ENCODE measurements around the gene MYOG.

MYOG gene

DNA sequence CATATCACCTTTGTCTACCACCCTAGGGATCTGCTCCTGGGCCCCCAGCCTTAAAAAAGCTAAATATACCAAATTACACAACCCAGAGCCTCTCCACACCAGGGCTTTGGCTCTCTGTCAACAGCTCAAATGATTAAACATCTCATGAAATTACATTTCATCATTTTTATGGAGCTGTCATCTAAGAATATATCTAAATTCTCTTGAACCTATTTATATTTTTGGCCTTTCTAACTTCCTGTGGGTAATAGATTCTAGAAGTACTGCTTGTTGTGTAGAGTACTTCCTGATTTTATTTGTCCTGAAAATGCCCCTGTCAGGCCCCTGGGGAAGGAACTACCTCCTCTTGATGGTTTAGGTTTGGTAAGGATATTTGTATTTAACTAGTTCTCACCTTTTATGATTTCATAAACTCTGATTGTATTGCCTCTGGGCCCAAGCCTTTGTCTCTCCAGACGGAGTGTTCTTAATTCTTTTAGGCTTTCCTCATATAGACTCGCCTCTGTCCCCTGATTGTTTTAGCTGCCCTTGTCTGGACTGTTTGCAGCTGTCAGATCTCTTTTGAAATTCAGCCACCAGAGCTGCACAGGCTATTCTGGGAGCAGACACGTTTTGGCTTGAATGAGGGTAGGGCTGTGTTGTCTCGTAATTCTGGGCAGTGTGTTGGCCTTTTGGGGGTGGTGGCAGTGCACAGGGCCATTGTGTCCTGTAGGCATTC is 16.6 kb downstream of the MYOG start:
- DNase-seq, result no peak

DNA sequence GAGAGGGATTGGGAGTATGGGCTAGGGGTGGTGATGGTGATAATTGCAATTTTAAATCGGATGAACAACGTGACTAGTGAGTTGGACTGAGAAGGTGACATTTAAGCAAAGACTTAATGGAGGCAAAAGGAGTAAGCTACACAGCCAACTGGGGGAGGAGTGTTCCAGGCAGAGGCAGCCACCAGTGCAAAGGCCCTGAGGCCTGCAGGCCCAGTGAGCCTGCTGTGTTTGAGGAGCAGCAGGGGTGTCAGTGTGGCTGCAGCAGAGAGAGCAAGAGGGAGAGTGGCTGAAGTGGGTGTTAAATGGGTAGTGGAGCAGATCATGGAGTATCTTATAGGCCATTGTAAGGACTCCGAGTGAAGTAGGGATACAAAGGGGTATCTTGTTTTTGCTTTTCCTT is 18.8 kb downstream of the MYOG start:
- no peak for DNase-seq

DNA sequence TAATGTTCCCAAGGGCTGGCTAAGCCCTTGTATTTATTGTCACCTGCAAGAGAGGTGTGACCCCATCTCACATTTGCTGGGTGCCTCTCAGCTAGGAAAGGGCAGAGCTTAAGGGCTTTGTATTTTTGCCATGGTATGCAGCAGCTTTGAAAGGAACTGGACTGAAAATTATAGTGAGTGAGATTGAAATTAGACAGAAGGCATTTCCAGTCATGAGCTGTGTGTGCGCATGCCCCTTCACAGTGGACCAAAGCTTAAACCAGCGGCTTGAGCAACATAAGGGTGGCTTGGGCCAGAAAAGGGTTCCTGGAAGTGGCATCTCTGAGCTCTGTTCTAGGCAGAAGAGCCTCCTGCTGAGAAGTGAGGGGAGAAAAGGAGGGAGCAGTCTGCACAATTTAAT is 19.8 kb downstream of the MYOG start:
- DNase-seq, result no peak

DNA sequence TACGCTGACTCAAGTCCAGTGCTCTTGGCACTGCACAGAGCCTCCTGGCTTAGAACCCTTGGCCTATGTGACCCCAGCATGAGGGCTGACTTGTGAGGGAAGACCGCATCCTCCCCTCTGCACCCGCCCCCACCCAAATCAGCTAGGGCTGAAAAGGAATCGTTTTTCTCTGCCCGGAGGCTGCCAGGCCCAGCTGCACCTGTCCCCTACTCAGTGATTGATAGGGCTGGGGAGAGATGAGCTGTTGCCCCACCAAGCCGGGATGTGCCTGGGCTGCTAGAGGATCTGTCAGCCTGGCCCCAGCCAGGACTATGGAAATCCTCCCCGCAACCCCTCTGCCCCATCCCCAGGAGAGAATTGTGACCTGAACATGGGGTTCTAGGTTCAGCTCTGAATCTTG is 20.6 kb downstream of the MYOG start:
- DNase-seq, result no peak

DNA sequence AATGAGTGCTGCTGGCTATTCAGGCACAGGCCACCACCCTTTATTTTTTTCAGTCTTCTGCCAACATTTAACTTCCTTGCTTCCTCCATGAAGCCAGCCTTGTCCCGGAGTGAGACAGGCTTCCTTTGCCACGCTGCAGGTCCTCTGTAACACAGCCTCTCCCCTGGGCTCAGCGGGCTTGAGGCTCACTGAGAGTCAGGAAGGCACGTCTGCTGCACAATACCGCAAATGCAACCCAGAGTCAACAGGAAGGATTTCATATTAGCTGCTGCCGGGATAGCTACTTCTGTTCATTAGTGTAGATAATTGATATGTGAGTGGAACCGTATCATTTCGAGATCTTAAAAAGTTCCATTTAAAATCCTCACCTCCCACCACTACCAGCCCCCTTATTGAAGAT is 22.5 kb downstream of the MYOG start:
- no peak for DNase-seq

DNA sequence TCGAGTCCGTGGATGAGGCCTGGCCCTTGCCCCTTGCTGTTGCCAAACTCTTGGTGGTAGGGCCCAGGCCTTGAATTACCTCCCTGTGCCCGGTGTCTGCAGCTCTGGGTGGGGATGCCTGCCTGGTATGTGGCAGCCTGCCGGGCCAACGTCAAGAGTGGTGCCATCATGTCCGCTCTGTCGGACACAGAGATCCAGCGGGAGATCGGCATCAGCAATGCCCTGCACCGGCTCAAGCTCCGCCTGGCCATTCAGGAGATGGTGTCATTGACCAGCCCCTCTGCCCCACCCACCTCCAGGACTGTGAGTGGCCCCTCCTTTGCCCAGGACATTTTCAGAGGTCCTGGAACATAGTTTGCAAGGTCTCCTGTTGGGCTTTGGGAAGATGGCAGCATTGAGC is 25.7 kb downstream of the MYOG start:
- no peak for DNase-seq

DNA sequence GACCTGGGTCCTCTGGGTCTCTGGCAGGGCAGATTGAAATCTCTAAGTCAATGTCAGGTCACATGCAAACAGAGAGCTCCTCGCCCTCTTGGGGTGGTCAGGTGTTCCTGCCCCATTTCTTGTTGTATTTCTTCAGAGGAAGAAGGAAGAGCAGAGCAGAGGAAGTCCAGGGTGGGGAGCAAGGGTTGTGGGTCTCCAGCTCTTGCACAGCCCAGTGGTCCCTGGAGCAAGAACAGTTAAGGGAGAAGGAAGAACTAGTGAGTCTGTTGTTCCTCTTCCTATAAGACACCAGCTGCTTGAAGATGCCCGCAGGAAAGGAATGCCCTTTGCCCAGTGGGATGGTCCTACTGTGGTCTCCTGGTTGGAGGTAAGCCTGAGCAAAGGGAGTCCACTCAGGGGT is 26.3 kb downstream of the MYOG start:
- no peak for DNase-seq

DNA sequence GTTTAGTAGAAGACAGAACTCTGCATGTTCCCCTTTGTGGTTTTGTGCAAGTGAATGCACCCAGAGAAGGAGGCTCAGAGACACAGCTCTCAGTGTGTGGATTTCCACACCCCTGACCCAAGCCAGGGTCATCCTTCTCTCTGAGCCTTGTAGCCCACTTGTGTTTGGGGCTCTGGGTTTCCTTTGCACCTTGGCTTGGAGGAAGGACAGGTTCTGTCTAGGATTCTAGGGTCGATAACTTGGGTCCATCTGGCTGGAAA is 27.2 kb downstream of the MYOG start:
- DNase-seq, result no peak

DNA sequence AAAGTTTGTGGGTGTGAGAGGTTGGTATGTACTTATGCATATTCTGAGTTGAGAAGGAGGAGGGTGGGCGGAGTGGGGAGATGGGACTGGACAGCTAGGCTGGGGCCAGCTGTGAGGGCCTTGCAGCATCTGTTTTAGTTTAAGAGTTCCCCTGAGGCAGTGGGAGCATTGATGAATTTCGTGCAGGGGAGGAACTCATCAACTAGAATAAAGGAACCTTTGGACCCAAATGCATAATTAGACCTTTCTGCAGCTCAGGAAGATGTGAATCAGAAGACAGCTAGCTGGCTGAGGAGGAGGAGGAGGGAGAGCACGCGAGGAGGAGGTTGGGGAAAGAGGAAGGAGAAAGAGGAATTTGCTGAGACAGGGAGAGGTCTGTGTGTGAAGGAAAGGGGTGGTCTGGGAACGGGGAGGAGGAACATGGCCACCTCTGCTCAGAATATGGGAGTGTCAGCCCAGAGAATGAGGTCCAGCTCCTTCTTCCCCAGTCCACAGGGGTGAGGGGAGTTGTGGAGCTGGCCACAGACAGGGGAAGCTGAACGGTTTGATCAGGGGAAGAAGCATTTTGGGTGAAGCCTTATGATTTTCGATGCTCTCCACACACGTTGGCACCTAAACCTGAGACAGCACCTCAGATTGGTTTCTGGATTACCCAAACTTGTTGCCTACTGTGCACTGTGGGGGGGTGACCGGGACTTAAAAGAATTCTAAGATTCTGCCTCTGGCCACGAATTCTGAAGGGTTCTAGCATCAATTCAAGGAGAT is 27.7 kb downstream of the MYOG start:
- no peak for DNase-seq

DNA sequence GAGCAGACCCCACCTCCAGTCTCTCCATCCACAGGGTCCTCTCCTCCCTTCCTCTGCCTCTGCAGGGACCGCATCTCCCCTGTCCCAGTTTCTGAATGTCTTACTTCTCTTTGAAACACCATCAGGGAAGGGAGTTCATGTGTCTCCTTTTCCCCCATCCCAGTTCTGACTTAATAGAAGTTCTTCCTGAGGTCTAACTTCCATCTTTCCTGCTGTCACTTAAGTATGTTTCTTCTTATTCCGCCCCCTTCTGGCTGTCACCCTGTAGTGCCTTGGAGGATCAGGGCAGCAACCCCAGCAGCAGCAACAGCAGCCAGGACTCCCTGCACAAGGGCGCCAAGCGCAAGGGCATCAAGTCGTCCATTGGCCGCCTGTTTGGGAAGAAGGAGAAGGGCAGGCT is 29.3 kb downstream of the MYOG start:
- DNase-seq, result no peak

DNA sequence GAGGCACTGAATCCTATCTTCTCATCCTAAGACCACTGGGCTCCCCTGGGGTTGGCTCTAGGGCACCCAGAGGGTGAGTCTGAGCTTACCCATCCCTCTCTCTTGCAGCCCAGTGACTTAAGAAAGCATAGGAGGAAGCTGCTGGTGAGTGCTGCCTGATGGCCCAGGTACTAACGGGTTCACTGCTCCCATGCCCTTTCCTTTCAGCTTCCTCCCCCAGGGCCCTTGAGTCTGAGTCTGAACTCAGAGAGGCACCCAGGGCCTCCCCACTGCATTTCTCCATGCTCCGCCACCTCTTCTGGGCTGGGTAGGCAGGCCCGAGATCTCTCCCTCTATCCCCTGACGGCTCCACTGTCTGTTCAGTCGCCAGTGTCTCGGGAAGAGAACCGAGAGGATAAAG is 29.8 kb downstream of the MYOG start:
- DNase-seq, result no peak

DNA sequence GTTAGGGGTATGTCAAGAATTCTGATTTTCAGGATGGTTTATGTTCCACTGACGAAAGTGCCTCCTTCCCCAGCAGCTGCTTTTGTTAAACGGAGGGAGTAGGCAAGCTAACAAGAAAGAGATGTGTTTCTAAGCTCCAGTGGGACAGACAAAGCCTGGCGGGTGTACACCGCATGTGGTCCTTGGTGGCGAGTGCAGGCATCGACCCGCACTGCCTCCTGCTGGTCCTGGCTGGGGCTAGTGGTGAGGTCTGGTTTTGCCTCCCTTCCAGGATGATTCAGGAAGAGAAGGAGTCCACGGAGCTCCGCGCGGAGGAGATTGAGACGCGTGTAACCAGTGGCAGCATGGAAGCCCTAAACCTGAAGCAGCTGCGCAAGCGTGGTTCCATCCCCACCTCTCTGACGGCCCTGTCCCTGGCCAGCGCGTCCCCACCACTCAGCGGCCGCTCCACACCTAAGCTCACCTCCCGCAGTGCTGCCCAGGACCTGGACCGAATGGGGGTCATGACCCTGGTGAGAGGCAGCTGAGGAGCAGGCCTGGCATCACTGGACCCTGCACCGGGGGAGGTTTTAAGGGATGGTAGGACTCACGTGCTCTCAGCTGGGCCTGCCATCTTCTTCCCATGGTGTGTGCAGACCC is 30.5 kb downstream of the MYOG start:
- DNase-seq, result no peak

DNA sequence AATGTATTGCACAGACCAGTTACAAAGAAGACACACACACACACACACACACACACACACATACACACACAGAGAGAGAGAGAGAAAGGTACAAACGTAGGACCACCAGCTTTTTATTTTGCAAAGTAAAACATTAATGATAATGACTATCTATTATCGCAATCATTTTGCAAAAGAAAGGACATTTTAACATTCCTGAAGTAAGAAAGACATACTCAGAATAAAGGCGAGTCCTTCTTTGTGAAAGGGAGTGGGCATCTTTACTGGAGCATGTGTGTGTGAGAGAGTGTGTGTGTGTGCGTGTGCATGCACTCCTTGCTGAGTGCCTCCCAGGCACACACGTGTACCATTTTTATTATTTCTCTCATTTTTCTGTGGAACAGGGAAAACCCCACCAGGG is 31.2 kb downstream of the MYOG start:
- DNase-seq, result no peak

DNA sequence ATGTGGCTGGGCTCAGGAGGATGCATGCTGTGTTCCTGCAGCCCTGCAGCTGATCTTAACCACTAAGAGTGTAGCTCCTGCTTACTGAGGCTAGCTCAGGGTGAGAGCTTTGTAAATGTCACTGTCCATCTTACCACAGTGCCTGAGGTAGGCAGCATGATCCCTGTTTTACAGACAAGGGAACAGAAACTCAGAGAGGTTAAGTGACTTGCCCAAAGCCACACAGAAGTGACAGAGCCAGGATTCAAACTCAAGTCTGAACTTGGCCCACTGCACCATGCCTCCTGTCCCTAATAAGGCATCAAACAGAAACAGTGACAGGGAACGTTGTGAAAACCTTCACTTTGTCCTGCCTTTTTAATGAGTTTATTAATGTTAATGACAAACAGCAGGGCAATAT is 31.6 kb downstream of the MYOG start:
- no peak for DNase-seq

DNA sequence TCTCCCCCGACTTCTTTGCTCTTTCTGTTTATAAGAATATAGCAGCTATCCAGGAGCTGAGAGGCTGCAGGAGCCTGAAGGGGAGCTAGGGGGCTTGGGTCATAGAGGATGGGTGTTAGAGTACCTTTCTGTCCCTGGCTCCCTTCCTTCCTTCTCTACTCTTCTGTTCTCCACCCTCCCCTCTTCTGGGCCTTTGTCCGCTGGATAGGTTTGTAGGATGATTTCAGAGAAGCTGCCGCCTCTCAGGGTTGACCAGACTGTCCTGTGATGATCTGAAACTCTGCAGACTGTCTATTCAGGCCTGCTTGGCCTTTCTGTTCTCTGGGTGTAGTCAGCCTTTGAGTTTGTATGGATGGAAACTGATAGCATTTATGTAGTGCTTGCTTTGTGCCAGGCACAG is 33.2 kb downstream of the MYOG start:
- DNase-seq, result no peak

DNA sequence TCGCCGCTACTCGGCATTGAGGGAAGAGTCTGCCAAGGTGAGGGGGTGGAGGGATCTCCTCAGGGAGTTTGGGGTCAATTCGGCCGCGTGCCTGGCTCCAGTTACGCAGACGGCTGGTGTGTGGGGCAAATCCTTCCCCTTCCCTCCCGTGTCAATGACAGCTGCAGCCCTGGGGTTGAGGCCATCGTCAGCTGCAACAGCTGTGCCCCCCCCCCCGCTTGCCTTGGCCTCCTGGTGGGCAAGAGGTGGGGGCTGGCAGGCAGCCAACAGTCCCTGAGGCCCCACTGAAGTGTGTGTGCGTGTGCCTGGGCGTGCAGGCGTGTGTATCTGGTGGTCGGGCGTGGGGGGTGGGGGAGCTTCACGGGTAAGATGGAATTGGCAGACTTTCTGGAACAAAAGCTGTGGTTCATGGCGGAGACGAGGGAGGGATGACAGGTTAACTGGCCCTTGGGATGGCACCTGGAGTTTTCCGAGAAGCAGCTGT is 33.9 kb downstream of the MYOG start:
- DNase-seq, result no peak

DNA sequence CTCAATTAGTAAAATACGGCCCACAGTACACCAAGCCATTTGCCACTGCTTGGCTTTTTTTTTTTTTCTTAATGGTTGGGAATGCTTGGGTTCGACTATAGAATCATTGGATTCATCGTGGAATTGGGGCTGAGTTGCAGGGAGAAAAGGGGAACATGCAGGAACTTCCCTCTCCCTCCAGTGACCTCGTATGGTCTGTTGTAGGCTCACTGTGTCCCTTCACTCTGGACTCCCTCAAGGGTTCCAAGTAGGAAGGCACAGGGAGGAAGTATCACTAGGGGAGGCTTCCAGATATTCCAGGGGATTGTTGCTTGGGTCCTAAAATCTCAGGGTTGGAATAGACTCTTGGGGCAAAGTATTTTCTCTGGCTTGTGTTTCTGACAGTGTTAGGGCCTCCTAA is 35.0 kb downstream of the MYOG start:
- DNase-seq, result no peak

DNA sequence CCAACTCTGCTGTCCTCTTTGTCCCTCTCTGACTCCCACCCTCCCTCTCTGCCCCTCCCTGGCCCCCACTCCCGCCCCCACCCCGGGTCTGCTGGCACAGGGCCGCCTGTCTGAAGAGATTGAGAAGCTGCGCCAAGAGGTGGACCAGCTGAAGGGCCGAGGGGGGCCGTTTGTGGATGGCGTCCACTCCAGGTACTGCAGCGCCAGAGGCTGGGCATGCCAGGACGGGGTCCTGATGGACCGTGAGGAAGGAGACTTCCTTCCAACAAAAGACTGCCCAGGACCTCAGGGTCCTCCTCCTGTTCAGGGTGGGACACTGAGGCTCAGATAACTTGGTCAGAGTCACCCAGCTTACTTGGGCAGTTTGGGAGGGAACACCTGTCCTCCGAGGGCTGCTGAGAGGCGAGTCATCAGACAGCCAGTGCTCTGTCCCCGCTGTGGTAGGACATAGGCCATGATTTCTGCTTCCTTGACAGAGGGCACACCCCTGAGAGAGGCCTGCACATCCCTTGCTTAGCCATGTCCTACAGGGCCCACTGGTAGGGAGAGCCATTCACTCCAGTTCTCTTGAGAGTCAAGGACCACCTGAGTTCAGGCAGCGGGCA is 36.1 kb downstream of the MYOG start:
- DNase-seq, result no peak

DNA sequence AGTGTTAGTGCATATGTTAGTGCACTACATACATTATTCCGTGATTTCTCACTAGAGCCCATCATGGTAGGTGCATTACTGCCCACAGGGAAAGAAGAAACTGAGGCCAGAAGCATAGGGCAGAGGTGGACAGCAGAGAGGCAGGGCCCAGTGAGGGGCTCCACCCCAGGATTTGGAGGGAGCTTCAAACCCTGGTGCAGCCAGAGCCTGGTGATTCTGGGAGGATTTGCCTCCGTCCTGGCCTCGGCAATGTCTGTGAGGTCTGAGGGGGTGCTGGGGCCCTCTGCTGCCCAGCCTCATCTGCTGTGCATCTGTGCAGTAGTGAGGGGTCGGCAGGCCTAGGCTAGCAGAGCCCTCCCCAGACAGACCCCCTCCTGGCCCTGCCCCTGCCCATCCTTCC is 36.7 kb downstream of the MYOG start:
- DNase-seq, result no peak

DNA sequence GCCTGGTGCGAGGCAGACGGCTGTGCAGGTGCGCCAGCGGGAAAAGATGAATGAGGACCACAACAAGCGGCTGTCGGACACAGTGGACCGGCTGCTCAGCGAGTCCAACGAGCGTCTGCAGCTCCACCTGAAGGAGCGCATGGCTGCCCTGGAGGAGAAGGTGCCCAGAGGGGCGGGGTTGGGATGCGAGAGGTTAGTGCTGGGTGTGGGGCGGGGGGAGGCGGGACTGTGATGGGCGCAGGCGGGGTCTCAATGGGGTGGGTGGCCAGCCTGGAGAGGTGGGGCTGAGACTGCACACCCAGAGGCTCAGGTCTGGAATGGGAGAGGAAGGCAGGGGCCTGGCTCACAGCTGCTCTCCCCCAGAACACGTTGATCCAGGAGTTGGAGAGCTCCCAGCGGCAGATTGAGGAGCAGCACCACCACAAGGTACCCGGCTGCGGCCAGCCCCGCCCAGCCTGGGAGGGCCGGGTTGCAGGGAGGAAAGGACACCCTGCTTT is 37.2 kb downstream of the MYOG start:
- DNase-seq, result no peak

DNA sequence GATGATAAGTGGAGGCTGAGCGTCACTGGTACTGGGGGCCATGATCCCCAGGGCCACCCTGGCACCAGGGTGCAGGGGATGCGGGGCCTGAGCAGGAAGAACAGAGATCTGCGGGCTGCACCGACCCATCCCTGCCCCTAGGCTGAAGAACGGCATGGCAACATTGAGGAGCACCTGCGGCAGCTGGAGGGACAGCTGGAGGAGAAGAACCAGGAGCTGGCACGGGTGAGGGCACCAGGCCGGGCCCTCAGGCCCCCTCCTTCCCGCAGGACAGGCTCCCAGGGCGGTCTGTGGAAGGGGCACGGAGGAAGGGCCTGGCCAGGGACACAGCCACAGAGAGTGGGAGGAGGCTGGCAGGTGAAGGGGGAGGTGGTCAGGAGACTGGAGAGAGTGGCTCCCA is 37.7 kb downstream of the MYOG start:
- no peak for DNase-seq

DNA sequence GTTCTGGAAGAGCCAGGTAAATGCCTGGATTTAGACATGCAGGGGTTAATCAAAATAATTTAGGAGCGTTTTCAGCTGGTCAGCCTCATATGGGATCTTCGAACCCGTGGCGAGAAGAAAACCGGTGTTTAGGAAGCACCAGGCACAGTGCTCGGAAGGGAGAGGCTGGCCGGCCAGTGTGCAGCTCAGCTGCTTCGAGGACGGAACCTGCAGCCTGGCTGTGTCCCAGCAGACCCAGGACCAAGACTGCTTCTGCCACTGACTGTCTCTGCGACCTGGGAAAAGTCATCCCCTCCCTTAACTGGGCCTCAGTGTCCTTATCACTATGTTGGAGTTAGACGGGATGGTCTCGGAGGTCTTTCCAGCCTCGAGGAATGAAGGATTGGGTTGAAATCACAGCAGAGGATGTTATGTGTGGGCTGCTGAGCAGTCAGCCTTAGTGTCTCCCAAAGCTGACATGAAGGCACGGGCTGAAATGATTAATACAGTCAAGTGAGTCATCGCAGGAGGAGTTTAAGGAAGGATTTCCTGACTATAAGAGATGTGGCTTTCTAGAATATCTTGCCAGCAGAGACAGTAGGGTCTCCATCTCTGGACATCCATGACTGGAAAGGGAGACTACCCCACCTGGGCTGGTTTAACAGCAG is 38.7 kb downstream of the MYOG start:
- no peak for DNase-seq

DNA sequence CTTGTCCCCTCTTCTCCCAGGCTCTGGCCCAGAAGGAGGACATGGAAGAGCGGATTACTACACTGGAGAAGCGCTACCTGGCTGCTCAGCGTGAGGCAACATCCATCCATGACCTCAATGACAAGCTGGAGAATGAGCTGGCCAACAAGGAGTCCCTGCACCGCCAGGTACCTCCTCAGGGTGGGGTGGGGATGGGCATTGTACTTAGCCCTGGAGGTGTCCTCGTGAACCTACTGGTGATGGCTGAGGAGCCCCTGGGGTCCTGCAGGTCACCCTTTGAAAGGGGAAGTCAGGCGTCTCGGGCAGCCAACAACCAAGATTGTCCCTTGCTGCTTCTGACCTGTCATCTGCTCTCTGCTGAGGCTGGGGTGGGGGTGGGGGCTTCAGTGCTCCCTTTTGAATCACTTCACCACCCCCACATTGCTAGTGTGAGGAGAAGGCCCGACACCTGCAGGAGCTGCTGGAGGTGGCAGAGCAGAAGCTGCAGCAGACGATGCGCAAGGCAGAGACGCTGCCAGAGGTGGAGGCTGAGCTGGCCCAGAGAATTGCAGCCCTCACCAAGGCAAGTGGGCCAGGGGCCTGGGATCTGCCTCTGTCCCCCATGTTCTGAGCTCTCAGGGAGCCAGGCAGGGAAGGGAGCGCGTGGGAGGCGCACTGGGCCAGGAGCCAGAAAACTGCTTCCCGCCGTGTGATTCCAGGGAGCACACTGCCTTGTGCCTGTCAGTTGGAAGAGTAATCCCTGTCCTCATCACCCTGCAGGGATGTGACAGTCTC is 39.8 kb downstream of the MYOG start:
- DNase-seq, result no peak

Data from stimulated activated CD4-positive, alpha-beta T cell treated with anti-CD3 and anti-CD28 coated beads, Interleukin-4, amount 100 ng/mL, for 1 hour (primary cell).